Mononuclear cell (primary cell): ENCODE results near the gene SAT1. TPM values are rescaled to one million over a fixed set of nuclear protein-coding genes. Genes with fewer than 3 reads are reported as not detected.
"Not testable (repeated sequence)": the region's sequence is repeated elsewhere in the genome, so short reads cannot be mapped to it uniquely, and the experiment has no call there.

Experiments
- H3K27me3 ChIP-seq: 2 replicates; pipeline ENCODE4 v1.6.0; 2011; ENCODE audit warnings: low read length, control low read depth; ENCODE audit not compliant: insufficient read depth
- H3K4me1 ChIP-seq: 2 replicates; pipeline ENCODE4 v1.5.1; 2011; ENCODE audit warnings: mild to moderate bottlenecking, low read length, control low read depth; ENCODE audit not compliant: insufficient read depth
- H3K4me3 ChIP-seq: 2 replicates; pipeline ENCODE4 v1.5.1; 2011; ENCODE audit warnings: mild to moderate bottlenecking, low read length, moderate library complexity
- H3K9me3 ChIP-seq: 2 replicates; pipeline ENCODE4 v1.5.1; 2011; ENCODE audit warnings: low read depth, mild to moderate bottlenecking, control low read depth, low read length
- total RNA-seq: library from RNA; depleted of rRNA; stranded (reverse); fragments of >200 nt; gene quantifications from one replicate; pipeline ENCODE4 v1.2.3, GENCODE V29; 2012

Gene SAT1
- total RNA-seq, 1 donor, result 1,656 TPM

- H3K4me3 ChIP-seq, result no peak overlapping the region
- no peaks in the 10 kb centered on the region for H3K27me3 ChIP-seq
- H3K9me3 ChIP-seq, result no peaks in the 10 kb centered on the region
- no peaks in the 10 kb centered on the region for H3K4me1 ChIP-seq
These were observed 17.5 kb upstream of the SAT1 start for GRCh38 chrX:23765449-23765848.

GRCh38 chrX:23765868-23766267, 17.1 kb upstream of the SAT1 start:
- no peaks in the 10 kb centered on the region for H3K9me3 ChIP-seq
- H3K27me3 ChIP-seq, result no peaks in the 10 kb centered on the region
- H3K4me1 ChIP-seq, result no peaks in the 10 kb centered on the region
- H3K4me3 ChIP-seq, result no peak overlapping the region

- Histone ChIP-seq H3K4me1 (no peaks in the 10 kb centered on the region), H3K27me3 (no peaks in the 10 kb centered on the region)
These were observed 16.1 kb upstream of the SAT1 start for GRCh38 chrX:23766650-23767551.

GRCh38 chrX:23770142-23770541, 12.8 kb upstream of the SAT1 start:
- H3K4me3 ChIP-seq, result no peak overlapping the region
- peaks cover 20% of the 10 kb centered on the region for H3K4me1 ChIP-seq
- H3K27me3 ChIP-seq, result no peaks in the 10 kb centered on the region
- H3K9me3 ChIP-seq, result no peaks in the 10 kb centered on the region

More at GRCh38 chrX:23766650-23767551, 16.1 kb upstream of the SAT1 start:
- Histone ChIP-seq H3K4me3 (peak overlapping the region; percentile 13), H3K9me3 (no peaks in the 10 kb centered on the region)

- H3K27me3 ChIP-seq, H3K4me3 ChIP-seq, H3K9me3 ChIP-seq: not testable (repeated sequence)
- peaks cover 20% of the 10 kb centered on the region for H3K4me1 ChIP-seq
These were observed 11.9 kb upstream of the SAT1 start for GRCh38 chrX:23771086-23771485.

GRCh38 chrX:23773601-23774175, 9.3 kb upstream of the SAT1 start:
- Histone ChIP-seq H3K27me3 (no peaks in the 10 kb centered on the region), H3K4me3 (no peak overlapping the region), H3K9me3 (no peaks in the 10 kb centered on the region), H3K4me1 (peaks cover 20% of the 10 kb centered on the region)

GRCh38 chrX:23776363-23776762, 6.6 kb upstream of the SAT1 start:
- Histone ChIP-seq H3K4me1 (peaks cover 29% of the 10 kb centered on the region), H3K4me3 (no peak overlapping the region), H3K9me3 (no peaks in the 10 kb centered on the region), H3K27me3 (no peaks in the 10 kb centered on the region)

- H3K9me3 ChIP-seq, result no peaks in the 10 kb centered on the region
- H3K27me3 ChIP-seq, result no peaks in the 10 kb centered on the region
- peaks cover 27% of the 10 kb centered on the region for H3K4me1 ChIP-seq
- no peak overlapping the region for H3K4me3 ChIP-seq
These were observed 3.9 kb upstream of the SAT1 start for GRCh38 chrX:23779025-23779424.

- peaks cover 35% of the 10 kb centered on the region for H3K4me1 ChIP-seq
- no peak overlapping the region for H3K4me3 ChIP-seq
- H3K27me3 ChIP-seq, result no peaks in the 10 kb centered on the region
- no peaks in the 10 kb centered on the region for H3K9me3 ChIP-seq
These were observed 518 bp upstream of the SAT1 start for GRCh38 chrX:23782455-23782854.

GRCh38 chrX:23783589-23784469, 856 bp downstream of the SAT1 start:
- no peaks in the 10 kb centered on the region for H3K9me3 ChIP-seq
- peaks cover 35% of the 10 kb centered on the region for H3K4me1 ChIP-seq
- H3K27me3 ChIP-seq, result no peaks in the 10 kb centered on the region
- H3K4me3 ChIP-seq, result peak overlapping the region; percentile 95

GRCh38 chrX:23784470-23785331, 1.7 kb downstream of the SAT1 start:
- Histone ChIP-seq H3K4me1 (peaks cover 35% of the 10 kb centered on the region), H3K9me3 (no peaks in the 10 kb centered on the region), H3K27me3 (no peaks in the 10 kb centered on the region), H3K4me3 (peak overlapping the region; percentile 95)

- peak overlapping the region; percentile 95 for H3K4me3 ChIP-seq
- peaks cover 33% of the 10 kb centered on the region for H3K4me1 ChIP-seq
- H3K27me3 ChIP-seq, result no peaks in the 10 kb centered on the region
- H3K9me3 ChIP-seq, result no peaks in the 10 kb centered on the region
These were observed 2.6 kb downstream of the SAT1 start for GRCh38 chrX:23785580-23785979.

GRCh38 chrX:23786268-23786815, 3.4 kb downstream of the SAT1 start:
- no peaks in the 10 kb centered on the region for H3K9me3 ChIP-seq
- H3K4me3 ChIP-seq, result no peak overlapping the region
- peaks cover 26% of the 10 kb centered on the region for H3K4me1 ChIP-seq
- H3K27me3 ChIP-seq, result no peaks in the 10 kb centered on the region

- Histone ChIP-seq H3K9me3 (no peaks in the 10 kb centered on the region), H3K4me1 (peaks cover 15% of the 10 kb centered on the region), H3K4me3 (no peak overlapping the region), H3K27me3 (no peaks in the 10 kb centered on the region)
These were observed 4.8 kb downstream of the SAT1 start for GRCh38 chrX:23787745-23788118.
